Activated T-helper 1 cell treated with Interleukin-2 at 50 U/mL for 16 hours (primary cell): Measurements from ENCODE around the gene SEZ6L.
A peak's percentile ranks its signal among the peaks of the same experiment; 100 is the strongest.

Experiments used
- DNase-seq: peaks from one replicate; pipeline ENCODE4 v3.0.0-alpha.2; 2020; ENCODE audit warnings: low read depth

Gene SEZ6L

GRCh38 chr22:26428515-26429457 is 259.5 kb downstream of the SEZ6L start, which contains the start of gene ASPHD2:
ASPHD2 (plus strand) TSS chr22:26429260; CDS start chr22:26433616, 4,356 bp downstream.
- DNase-seq: peak; percentile 73

GRCh38 chr22:26429458-26430286 is 260.4 kb downstream of the SEZ6L start:
- DNase-seq: peak; percentile 6

GRCh38 chr22:26430600-26430999 is 261.3 kb downstream of the SEZ6L start:
- DNase-seq: no peak

- no peak for DNase-seq
These were observed 262.2 kb downstream of the SEZ6L start for GRCh38 chr22:26431261-26431995.

GRCh38 chr22:26432619-26433311 is 263.5 kb downstream of the SEZ6L start:
- DNase-seq: no peak
